ENCODE measurements around the gene RELT.

RELT gene, protein sequence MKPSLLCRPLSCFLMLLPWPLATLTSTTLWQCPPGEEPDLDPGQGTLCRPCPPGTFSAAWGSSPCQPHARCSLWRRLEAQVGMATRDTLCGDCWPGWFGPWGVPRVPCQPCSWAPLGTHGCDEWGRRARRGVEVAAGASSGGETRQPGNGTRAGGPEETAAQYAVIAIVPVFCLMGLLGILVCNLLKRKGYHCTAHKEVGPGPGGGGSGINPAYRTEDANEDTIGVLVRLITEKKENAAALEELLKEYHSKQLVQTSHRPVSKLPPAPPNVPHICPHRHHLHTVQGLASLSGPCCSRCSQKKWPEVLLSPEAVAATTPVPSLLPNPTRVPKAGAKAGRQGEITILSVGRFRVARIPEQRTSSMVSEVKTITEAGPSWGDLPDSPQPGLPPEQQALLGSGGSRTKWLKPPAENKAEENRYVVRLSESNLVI

GRCh38 chr11:73376160-73376802, at the start of gene RELT:
Gene RELT, plus strand, starts transcription at chr11:73376399. Its CDS starts 12,738 bp downstream, at chr11:73389137.
- DNase-seq = peak; percentile 78

DNA sequence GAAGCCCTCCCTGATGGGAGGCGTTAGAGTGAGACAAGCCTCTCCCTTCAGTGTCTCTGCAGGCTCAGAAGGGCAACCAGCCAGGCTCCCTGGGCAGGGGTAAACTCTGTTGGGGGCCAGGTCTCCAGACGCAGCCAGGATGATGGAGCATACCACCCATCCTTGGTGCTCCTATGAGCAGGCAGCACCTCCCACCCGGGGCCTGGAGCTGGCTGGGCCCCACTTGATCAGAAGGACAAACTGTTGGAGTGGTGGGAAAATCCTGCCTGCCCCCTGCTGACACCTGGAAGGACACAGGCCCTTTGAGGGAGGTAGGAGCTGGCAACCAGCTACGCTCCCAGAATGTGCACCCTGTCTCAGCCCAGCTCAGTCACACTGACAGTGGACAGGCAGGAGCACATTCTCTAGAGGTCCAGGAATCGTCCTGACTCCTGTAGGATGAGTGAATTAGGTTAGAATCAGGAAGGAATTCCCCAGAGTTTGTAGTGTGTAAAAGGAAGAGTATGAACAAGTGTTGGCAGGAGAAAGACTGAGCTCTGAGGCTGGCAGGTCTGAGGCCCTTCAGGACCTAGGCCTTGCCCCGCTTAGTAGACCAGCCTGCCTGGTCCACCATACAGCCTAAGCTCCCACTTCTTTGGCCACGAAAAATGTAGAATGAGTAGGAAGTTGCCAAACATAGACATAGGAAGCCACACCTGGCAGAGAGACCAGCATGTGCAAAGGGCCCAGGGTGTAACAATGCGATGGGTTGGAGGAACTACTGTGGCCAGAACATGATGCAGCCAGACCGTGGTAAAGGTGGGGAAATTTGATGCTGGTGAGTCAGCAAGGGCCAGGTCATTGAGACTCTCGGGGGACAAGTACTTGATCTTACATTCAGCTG, 49.0 kb upstream of the RELT start:
- no peak for DNase-seq

GRCh38 chr11:73327812-73328364, 48.3 kb upstream of the RELT start:
- DNase-seq = no peak

DNA sequence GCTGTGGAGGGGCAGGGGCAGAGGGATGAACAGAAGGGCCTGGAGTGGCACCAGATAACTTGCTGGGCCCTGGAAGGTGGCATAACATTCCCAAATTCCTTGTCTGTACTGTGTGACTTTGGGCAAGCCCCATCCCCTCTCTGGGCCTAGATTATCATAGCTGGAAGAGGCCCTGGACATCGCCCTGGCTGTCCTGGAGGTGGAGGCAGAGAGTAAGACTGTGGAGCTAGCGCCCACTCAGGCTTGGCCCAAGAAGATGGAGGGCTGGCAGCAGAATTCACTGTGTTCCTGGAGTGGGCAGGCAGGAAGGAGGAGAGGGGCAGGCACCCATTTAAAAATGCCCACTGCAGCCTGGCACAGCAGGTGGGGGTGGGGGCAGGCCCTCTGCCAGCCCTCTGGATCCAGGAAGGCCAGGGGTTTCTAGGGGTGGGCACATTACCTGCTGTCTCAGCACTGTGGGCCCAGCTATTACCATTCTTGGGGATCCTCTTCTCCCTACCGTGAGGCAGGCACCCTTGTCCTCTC, 45.6 kb upstream of the RELT start:
- DNase-seq = peak; percentile 43

DNA sequence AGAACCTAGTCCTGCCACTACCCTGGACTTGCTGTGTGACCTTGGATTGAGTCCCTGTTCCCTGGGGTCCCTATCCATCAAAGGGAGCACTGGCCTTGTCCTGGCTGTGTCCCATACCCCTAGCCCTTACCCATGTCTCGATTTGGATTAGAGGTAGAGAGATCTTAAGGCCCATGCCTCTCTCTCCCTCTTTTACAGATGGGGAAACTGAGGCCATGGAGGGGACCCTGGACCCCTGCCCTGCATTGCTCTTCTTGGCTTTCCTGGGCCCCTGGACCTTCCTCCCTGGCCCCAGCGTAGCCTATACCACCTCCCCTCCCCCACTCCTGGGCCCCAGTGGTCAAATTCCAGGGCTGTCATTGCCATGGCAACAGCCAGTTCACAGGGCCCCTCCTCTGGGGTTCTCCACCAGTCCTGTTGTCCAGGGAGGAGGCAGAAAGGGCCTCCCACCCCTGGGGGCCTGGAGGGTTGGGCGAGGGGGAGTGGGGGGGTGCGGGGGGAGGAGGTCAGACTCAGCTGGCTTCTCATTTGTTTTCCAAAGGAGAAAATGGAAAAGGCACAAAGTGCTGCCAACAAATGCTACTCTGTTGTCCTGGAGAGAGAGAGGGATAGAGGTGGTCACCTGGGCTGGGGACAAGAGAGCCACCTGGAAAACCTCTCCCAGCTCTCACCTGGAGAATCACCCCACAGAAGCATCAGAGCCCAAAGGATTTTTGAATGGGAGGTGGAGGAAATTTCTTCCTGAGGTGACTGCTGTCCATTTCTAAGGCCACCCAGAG, 44.9 kb upstream of the RELT start:
- DNase-seq = no peak

DNA sequence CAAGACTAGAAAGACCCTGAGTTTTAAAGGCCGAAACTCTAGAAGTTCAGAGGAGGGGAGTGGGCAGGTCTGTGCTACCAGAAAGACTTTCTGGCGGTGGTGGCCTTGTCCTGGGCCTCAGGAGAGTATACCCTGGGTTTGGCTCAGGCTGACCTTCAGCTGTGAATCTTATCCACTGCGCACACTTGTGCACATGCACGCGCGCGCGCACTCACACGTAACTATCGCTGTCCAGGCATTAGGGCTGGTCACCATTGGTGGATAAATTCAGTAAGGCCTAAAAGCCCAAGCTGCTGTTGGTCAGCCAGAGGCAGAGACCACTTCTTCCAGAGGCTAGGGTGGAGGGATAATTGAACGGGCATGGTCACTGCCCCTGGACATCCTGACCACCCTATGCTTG, 43.0 kb upstream of the RELT start:
- DNase-seq = no peak

DNA sequence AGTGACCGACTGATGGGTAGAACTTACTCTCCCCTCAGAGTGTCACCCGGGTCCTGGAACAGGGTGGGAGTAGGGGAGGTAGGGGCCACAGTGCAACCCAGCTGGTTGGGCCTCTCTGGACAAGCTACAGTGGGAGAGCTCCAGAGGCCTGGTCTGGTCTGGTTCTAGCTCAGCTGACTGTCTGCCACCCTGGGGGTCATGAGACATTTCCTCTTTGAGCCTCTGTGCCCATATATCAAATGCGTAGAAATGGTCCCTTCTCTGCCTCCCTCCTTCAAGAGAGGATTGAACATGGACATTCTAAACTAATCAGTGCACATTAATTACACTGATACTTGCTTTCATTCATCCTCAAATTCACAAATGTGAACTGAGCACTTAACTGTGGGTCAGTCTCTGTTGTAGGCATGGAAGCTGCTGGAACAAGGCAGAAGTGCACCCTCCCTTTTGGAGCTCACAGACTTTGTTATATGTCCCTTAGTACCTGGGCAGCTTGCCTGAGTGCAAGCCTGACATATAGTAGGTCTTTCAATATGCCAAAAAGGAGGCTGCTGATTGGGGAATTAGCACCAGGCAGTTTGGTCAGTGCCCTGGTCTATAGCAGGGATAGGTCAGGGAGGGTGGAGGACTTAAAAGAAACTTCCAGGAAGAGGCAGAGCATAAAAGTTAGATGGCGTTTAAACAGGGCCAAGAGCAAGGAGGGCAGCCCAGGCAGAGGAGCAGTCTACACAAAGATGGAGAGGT, 42.4 kb upstream of the RELT start:
- no peak for DNase-seq

GRCh38 chr11:73334384-73335203, 41.6 kb upstream of the RELT start:
- DNase-seq = peak; percentile 65

GRCh38 chr11:73335204-73335923, 40.8 kb upstream of the RELT start:
- DNase-seq = peak; percentile 78

GRCh38 chr11:73337846-73338245, 38.4 kb upstream of the RELT start:
- DNase-seq = no peak

DNA sequence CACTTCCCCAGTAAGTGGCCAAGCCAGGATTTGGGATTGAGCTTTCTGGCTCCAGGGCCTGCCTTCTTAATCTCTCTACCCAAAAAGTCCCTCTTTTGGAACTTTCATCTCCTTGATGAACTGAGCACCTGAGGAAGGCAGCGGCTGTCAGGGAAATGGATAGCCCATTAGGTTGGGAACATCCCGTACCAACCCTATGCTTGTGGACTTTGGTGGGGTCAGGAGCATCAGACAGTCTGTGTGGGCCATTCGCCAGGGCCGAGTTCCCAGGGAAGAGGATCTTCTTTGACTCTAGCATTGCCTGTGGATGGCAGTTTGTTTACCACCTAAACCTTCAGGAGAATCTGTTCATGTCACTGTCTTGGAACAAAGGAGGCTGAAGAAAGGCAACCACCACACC, 37.9 kb upstream of the RELT start:
- no peak for DNase-seq

- no peak for DNase-seq
These were observed 36.0 kb upstream of the RELT start for GRCh38 chr11:73340164-73340563.

DNA sequence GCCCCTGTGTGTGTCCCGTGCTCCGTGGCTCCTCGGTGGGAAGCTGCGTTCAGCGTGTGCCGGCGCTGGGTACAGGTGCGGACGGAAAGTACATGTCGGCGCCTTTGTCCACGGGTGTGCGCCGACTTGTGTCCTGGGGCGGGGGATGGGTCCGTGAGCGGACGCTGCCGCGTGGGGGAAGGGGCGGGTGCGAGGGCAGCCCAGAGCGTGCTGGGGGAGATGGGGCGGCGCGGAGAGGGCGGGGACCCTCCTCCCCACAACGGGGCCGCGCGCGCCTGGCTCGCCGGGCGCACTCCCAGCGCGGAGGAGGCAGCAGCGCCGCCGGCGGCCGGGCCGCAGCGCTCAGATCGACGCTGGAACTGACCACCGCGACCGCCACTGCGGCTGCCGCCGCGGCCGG, 33.6 kb upstream of the RELT start:
- DNase-seq = no peak

DNA sequence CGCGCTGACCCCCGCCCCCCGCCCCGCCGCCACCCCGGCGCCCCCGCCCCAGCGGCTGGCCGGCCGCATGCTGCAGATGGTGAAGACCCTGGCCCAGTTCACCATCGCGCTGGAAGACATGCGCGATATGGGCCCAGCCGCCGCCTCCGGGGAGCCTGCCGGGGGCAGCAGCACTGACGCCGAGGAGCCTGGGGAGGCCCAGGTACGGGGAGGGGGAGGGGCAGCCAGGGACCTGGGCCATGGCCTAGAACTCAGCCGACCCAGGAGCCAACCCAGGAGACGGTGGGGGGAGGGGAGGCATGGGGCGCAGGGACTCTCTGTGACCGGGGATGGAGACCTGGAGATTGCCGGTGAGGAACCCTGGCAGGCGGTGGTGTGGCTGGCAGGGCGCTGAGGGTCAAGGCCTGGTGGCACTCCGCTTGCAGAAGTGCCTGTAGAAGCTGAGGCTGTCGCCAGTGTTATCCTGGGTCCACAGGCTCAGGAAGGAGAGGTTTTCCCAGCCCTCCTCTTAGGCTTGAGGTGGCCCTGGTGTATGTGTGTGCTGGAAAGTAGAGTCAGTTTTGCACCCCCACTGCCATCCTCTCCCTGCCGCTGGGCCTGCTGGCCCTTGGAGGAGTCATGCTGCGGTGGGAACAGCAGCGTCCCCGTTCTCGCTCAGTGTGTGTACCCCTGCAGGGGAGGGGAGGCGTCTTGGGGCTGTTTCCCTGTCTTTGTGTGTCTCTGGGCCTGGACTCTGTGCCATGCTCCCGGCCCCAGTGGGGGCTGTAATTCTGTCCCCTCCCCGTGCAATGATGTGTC, 32.9 kb upstream of the RELT start:
- DNase-seq = no peak

- peak; percentile 28 for DNase-seq
These were observed 32.0 kb upstream of the RELT start for GRCh38 chr11:73344191-73344607.

GRCh38 chr11:73345481-73346160, 30.6 kb upstream of the RELT start:
- no peak for DNase-seq

GRCh38 chr11:73346186-73346935, 29.8 kb upstream of the RELT start:
- no peak for DNase-seq

All from kidney glomerular epithelial cell (primary cell).